ENCODE data around the gene BET1. TPM values are rescaled to one million over a fixed set of nuclear protein-coding genes. Genes with fewer than 3 reads are reported as not detected.

BET1 gene
- 28.4 TPM for total RNA-seq

GRCh38 chr7:94004024-94004951 is at the start of gene BET1:
TSS of gene BET1 (minus strand) at chr7:94004355. CDS start at chr7:94004216, 139 bp downstream.

Other genes with a start within 250 kb of the BET1 start
- gene TFPI2, start 113.6 kb downstream of the BET1 start, total RNA-seq = 0.92 TPM
- gene GNGT1, start 97.8 kb downstream of the BET1 start, total RNA-seq = not detected
- gene GNG11, start 82.6 kb downstream of the BET1 start, total RNA-seq = 6.5 TPM